HFFc6 (cell line): Measurements from ENCODE around the gene NOP10. TPM values are rescaled to one million over a fixed set of nuclear protein-coding genes. Genes with fewer than 3 reads are reported as not detected.

Experiments
- DNase-seq: peaks from one replicate; pipeline ENCODE4 v3.0.0-alpha.2; 2018
- H3K27ac Mint-ChIP-seq: 2 replicates; pipeline ENCODE4 v1.8.0; 2020; ENCODE audit warnings: mild to moderate bottlenecking, mixed read lengths
- H3K27me3 Mint-ChIP-seq: 2 replicates; pipeline ENCODE4 v1.8.0; 2021; ENCODE audit warnings: mild to moderate bottlenecking, moderate library complexity, mixed read lengths; ENCODE audit not compliant: insufficient read depth
- H3K36me3 Mint-ChIP-seq: 2 replicates; pipeline ENCODE4 v1.8.0; 2021; ENCODE audit warnings: low read depth, mixed read lengths
- H3K4me1 Mint-ChIP-seq: 2 replicates; pipeline ENCODE4 v1.8.0; 2020; ENCODE audit warnings: low read depth, mixed read lengths
- H3K4me3 Mint-ChIP-seq: 2 replicates; pipeline ENCODE4 v1.8.0; 2020; ENCODE audit warnings: mild to moderate bottlenecking, moderate library complexity, mixed read lengths
- H3K9me3 Mint-ChIP-seq: 2 replicates; pipeline ENCODE4 v1.8.0; 2020; ENCODE audit warnings: mild to moderate bottlenecking, mixed read lengths
- microRNA-seq: library from miRNA; unstranded; fragments of <30 nt; microRNA quantifications from one replicate; pipeline ENCODE4, GENCODE V29; 2019
- total RNA-seq, 6 experiments: library from RNA; stranded (reverse); fragmentation: NEBNext Ultra II Directional; extraction: Animal tissue kit (Norgen Biotek cat#: 25700); gene quantifications; 2 replicates in 1 of 6; 3 replicates in 5 of 6; pipeline ENCODE4 v1.2.3, GENCODE V29; 2021
- TF ChIP-seq, protein P1 (sequence below): fragments of 200-600 bp; sonication (generic); IDR thresholded peaks from 2 replicates; pipeline ENCODE4 v1.5.0; 2021; ENCODE audit warnings: antibody characterized with exemption, mild to moderate bottlenecking

The NOP10 gene
- total RNA-seq, 6 experiments from 2014 or later = 183 to 226 (median 200) TPM

DNA sequence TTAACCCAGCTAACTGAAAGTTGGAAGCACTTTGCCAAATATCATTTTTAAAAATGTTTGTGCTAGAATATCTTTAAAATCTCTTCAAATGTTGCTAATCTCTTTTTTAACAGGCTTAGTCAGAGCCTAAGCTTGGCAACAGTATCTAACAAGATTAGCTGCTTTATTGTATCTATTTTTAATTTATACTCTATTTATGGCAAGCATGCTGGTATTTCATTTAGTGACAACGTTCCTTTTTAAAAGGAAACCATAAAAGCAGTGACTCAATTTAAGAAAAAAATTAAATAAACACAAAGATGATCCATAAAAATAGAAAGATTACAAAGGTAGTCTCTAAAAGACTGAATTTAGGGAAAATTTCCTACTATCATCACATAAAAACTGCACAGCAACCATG lies 45.9 kb downstream of the NOP10 start:
- Mint-ChIP-seq H3K4me1 (peaks cover 19% of the 10 kb centered on the region), H3K36me3 (peaks cover 2% of the 10 kb centered on the region; the same call in 1 of the 2 replicates), H3K9me3 (no peaks in the 10 kb centered on the region), H3K27me3 (no peaks in the 10 kb centered on the region; the same call in 1 of the 2 replicates), H3K27ac (peak overlapping the region; percentile 55; the same call in 1 of the 2 replicates), H3K4me3 (no peak overlapping the region)
- TF ChIP-seq, protein P1, sequence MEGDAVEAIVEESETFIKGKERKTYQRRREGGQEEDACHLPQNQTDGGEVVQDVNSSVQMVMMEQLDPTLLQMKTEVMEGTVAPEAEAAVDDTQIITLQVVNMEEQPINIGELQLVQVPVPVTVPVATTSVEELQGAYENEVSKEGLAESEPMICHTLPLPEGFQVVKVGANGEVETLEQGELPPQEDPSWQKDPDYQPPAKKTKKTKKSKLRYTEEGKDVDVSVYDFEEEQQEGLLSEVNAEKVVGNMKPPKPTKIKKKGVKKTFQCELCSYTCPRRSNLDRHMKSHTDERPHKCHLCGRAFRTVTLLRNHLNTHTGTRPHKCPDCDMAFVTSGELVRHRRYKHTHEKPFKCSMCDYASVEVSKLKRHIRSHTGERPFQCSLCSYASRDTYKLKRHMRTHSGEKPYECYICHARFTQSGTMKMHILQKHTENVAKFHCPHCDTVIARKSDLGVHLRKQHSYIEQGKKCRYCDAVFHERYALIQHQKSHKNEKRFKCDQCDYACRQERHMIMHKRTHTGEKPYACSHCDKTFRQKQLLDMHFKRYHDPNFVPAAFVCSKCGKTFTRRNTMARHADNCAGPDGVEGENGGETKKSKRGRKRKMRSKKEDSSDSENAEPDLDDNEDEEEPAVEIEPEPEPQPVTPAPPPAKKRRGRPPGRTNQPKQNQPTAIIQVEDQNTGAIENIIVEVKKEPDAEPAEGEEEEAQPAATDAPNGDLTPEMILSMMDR = no peak
- peak; percentile 30 for DNase-seq

DNA sequence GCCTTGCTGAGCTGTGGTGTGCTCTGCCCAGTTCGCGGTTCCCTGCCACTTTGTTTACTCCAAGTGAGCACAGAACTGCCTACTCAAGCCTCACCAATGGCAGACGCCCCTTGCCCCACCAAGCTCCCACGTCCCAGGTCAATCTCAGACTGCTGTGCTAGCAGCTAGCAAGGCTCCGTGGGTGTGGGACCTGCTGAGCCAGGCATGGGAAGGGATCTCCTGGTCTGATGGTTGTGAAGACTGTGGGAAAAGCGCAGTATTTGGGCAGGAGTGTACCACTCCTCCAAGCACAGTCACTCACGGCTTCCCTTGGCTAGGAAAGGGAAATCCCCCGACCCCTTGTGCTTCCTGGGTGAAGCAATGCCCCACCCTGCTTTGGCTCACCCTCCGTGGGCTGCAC lies 50.3 kb downstream of the NOP10 start:
- TF ChIP-seq, protein P1 = no peak
- Mint-ChIP-seq H3K4me3 (no peak overlapping the region), H3K36me3 (peaks cover 11% of the 10 kb centered on the region), H3K4me1 (peaks cover 16% of the 10 kb centered on the region), H3K27me3 (peaks cover 8% of the 10 kb centered on the region), H3K9me3 (no peaks in the 10 kb centered on the region), H3K27ac (no peak overlapping the region)
- no peak for DNase-seq

Small RNA genes lying within 50 kb of the gene (microRNA-seq; reads per million reads assigned to microRNA genes)
- not detected for gene MIR1233-1

Other genes starting within 250 kb of the NOP10 start
- gene EMC7, start 241.3 kb downstream of the NOP10 start, total RNA-seq = 100 to 1,000 TPM; 159 to 204 (median 171) TPM
- 1 to 10 TPM; 1.6 to 2.6 (median 1.9) TPM for gene PGBD4, start 241.1 kb downstream of the NOP10 start, total RNA-seq
- 10 to 100 TPM; 27.2 to 37.1 (median 29.7) TPM for gene KATNBL1, start 133.0 kb downstream of the NOP10 start, total RNA-seq
- gene EMC4, start 118.1 kb downstream of the NOP10 start, total RNA-seq = 100 to 1,000 TPM; 129 to 152 (median 145) TPM
- gene SLC12A6, start 5.4 kb downstream of the NOP10 start, total RNA-seq = 10 to 100 TPM in 1 of 6 experiments, 1 to 10 TPM in 5; 6.5 to 10.7 (median 8.3) TPM
- gene NUTM1, start 179 bp upstream of the NOP10 start, total RNA-seq = not detected
- gene LPCAT4, start 24.1 kb upstream of the NOP10 start, total RNA-seq = 10 to 100 TPM; 26.7 to 42.6 (median 30.8) TPM
- 1 to 10 TPM in 4 of 6 experiments, under 1 TPM in 2; 0.80 to 3.1 (median 1.6) TPM for gene GOLGA8A, start 94.7 kb upstream of the NOP10 start, total RNA-seq
- 10 to 100 TPM; 23.0 to 35.7 (median 27.0) TPM for gene GOLGA8B, start 240.5 kb upstream of the NOP10 start, total RNA-seq